DND-41 (cell line): Measurements from ENCODE around the gene CDX2.

Experiments used
- ATAC-seq: fragments of 200-7000 bp; cut with Tn5 transposase; 3 replicates; pipeline ENCODE4 v1.9.1; 2021; ENCODE audit warnings: low read depth; ENCODE audit not compliant: insufficient read depth
- DNase-seq: peaks from one replicate; pipeline ENCODE4 v3.0.0-alpha.2; 2020
- H2AFZ ChIP-seq: 2 replicates; pipeline ENCODE4 v1.6.0; 2012; ENCODE audit warnings: low read depth, low read length
- H3K27ac ChIP-seq: 2 replicates; pipeline ENCODE4 v1.5.1; 2012; ENCODE audit warnings: low read length, inconsistent platforms
- H3K27me3 ChIP-seq: fragments of 200-600 bp; sonication (generic); 2 replicates; pipeline ENCODE4 v1.6.0; 2012; ENCODE audit warnings: low read length, mild to moderate bottlenecking, inconsistent platforms; ENCODE audit not compliant: insufficient read depth, poor library complexity
- H3K36me3 ChIP-seq: 2 replicates; pipeline ENCODE4 v1.5.1; 2012; ENCODE audit warnings: low read length, inconsistent platforms; ENCODE audit not compliant: insufficient read depth
- H3K4me1 ChIP-seq: 2 replicates; pipeline ENCODE4 v1.5.1; 2012; ENCODE audit warnings: mild to moderate bottlenecking, low read length; ENCODE audit not compliant: insufficient read depth
- H3K4me2 ChIP-seq: 2 replicates; pipeline ENCODE4 v1.6.0; 2012; ENCODE audit warnings: mild to moderate bottlenecking, moderate library complexity, low read length, inconsistent platforms; ENCODE audit not compliant: insufficient read depth
- H3K4me3 ChIP-seq, 2 experiments: fragments of 200-600 bp in 1 of 2; shearing (Covaris generic) in 1 of 2; 2 replicates each; pipeline ENCODE4 v1.5.1; 2012 to 2016; ENCODE audit warnings: inconsistent platforms in 2 of 2, low read length in 2 of 2, mild to moderate bottlenecking in 2 of 2, low read depth in 1 of 2, moderate library complexity in 1 of 2
- H3K79me2 ChIP-seq: 2 replicates; pipeline ENCODE4 v1.6.0; 2012; ENCODE audit warnings: low read length, inconsistent platforms; ENCODE audit not compliant: insufficient read depth
- H3K9ac ChIP-seq: 2 replicates; pipeline ENCODE4 v1.6.0; 2012; ENCODE audit warnings: low read depth, mild to moderate bottlenecking, inconsistent platforms, low read length, moderate library complexity
- H3K9me3 ChIP-seq: 2 replicates; pipeline ENCODE4 v1.5.1; 2012; ENCODE audit warnings: low read length, moderate library complexity, mild to moderate bottlenecking, inconsistent platforms; ENCODE audit not compliant: insufficient read depth, severe bottlenecking
- H4K20me1 ChIP-seq: 2 replicates; pipeline ENCODE4 v1.6.0; 2012; ENCODE audit warnings: low read length; ENCODE audit not compliant: insufficient read depth
- CTCF ChIP-seq: IDR thresholded peaks from 2 replicates; pipeline ENCODE4 v1.5.1; 2012; ENCODE audit warnings: borderline replicate concordance, low read length, moderate library complexity, mild to moderate bottlenecking; ENCODE audit not compliant: poor library complexity, severe bottlenecking; ENCODE audit errors: extremely low read depth
- EZH2 ChIP-seq: IDR thresholded peaks from 3 replicates; pipeline ENCODE4 v1.6.1; 2012; ENCODE audit warnings: borderline replicate concordance, low read depth, mild to moderate bottlenecking, moderate library complexity, low read length, inconsistent platforms; ENCODE audit not compliant: severe bottlenecking

Gene CDX2

GRCh38 chr13:28002886-28003698, 34.0 kb upstream of the CDX2 start:
- Histone ChIP-seq H3K4me2 (no peak overlapping the region), H3K9ac (no peak overlapping the region), H4K20me1 (no peaks in the 10 kb centered on the region), H3K4me3 (no peak overlapping the region), H3K36me3 (no peaks in the 10 kb centered on the region), H3K27me3 (no peaks in the 10 kb centered on the region), H2AFZ (no peak overlapping the region), H3K79me2 (no peaks in the 10 kb centered on the region), H3K4me1 (no peaks in the 10 kb centered on the region), H3K27ac (no peak overlapping the region), H3K9me3 (no peaks in the 10 kb centered on the region)
- ATAC-seq (no peak), DNase-seq (no peak)
- TF ChIP-seq CTCF, result no peak
- TF ChIP-seq EZH2, result no peak

- no peaks in the 10 kb centered on the region for H3K36me3 ChIP-seq
- H3K9me3 ChIP-seq, result no peaks in the 10 kb centered on the region
- H3K4me3 ChIP-seq, result no peak overlapping the region
- no peak overlapping the region for H3K9ac ChIP-seq
- TF ChIP-seq EZH2, result no peak
- TF ChIP-seq CTCF, result no peak
- peak; percentile 7 for DNase-seq
- H3K27ac ChIP-seq, result no peak overlapping the region
- H3K79me2 ChIP-seq, result no peaks in the 10 kb centered on the region
- no peak overlapping the region for H3K4me2 ChIP-seq
- H2AFZ ChIP-seq, result no peak overlapping the region
- no peaks in the 10 kb centered on the region for H4K20me1 ChIP-seq
- H3K27me3 ChIP-seq, result no peaks in the 10 kb centered on the region
- peak; percentile 40; the same call in 1 of the 3 replicates for ATAC-seq
- no peaks in the 10 kb centered on the region for H3K4me1 ChIP-seq
Observed at GRCh38 chr13:28001837-28002473, 32.8 kb upstream of the CDX2 start.

DNA sequence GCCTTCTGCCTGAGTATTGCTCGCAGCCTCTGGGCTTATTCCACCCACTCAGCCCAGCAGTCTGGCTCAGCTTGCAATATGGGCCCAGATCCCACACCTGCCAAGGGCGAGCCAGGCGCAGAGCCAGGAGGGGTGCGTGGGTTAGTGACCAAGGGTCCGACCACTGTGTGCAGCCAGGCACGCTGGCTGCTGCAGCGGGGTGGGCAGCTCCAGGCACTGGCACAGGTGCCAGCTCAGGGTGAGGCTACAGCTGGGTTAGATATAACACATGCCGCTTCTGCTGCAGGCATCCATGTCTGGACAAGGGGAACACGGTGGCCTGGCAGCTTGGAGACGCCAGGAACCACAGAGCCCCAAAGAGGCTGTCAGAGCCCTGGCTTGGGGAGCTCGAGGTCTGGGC, 31.9 kb upstream of the CDX2 start:
- Histone ChIP-seq H2AFZ (no peak overlapping the region), H3K36me3 (no peaks in the 10 kb centered on the region), H3K27me3 (no peaks in the 10 kb centered on the region), H3K4me3 (no peak overlapping the region), H4K20me1 (no peaks in the 10 kb centered on the region), H3K27ac (no peak overlapping the region), H3K4me1 (no peaks in the 10 kb centered on the region), H3K9ac (no peak overlapping the region), H3K9me3 (no peaks in the 10 kb centered on the region), H3K4me2 (no peak overlapping the region), H3K79me2 (no peaks in the 10 kb centered on the region)
- ATAC-seq, result no peak
- DNase-seq, result no peak
- TF ChIP-seq CTCF, result no peak
- TF ChIP-seq EZH2, result no peak
